ENCODE measurements around the gene SPPL2A. TPM values are rescaled to one million over a fixed set of nuclear protein-coding genes. Genes with fewer than 3 reads are reported as not detected.
A peak's percentile ranks its signal among the peaks of the same experiment; 100 is the strongest.

Gene SPPL2A
- total RNA-seq, 4 donors from 2014 or later, result 122 to 132 (median 128) TPM

- Histone ChIP-seq H3K36me3 (peaks cover 0 to 4% (median 0%) of the 10 kb centered on the region in 4 donors), H3K9me3 (no peaks in the 10 kb centered on the region), H3K4me3 (no peak overlapping the region), H3K27me3 (no peaks in the 10 kb centered on the region), H3K27ac (replicated peaks in 1 of 4) (no peak overlapping the region), H3K4me1 (peaks cover 14 to 34% (median 24%) of the 10 kb centered on the region in 4 donors)
- 88% methylated on average over 6 of the region's 6 CpGs for WGBS
- no peak for TF ChIP-seq POLR2AphosphoS5 (IDR thresholded peaks at IDR 0.05)
- TF ChIP-seq EP300 (IDR thresholded peaks at IDR 0.05), result no peak
- no peak for TF ChIP-seq POLR2A (IDR thresholded peaks at IDR 0.05; ENCODE audit: low read depth)
- TF ChIP-seq CTCF (IDR thresholded peaks at IDR 0.05), result no peak
- DNase-seq (ENCODE audit: extremely low spot score), result no peak
- intact Hi-C loops (cut with DNase I), result no loop called here
Measured at GRCh38 chr15:50676799-50677483, 88.6 kb downstream of the SPPL2A start.

- Histone ChIP-seq H3K4me3 (no peak overlapping the region), H3K27ac (replicated peaks in 1 of 4) (no peak overlapping the region), H3K27me3 (no peaks in the 10 kb centered on the region), H3K36me3 (peaks cover 0 to 4% (median 0%) of the 10 kb centered on the region in 4 donors), H3K4me1 (peaks cover 18 to 27% (median 23%) of the 10 kb centered on the region in 4 donors), H3K9me3 (no peaks in the 10 kb centered on the region)
- DNase-seq (ENCODE audit: extremely low spot score), result no peak
- TF ChIP-seq CTCF (IDR thresholded peaks at IDR 0.05) (peak; percentile 79 to 92 (median 82)), POLR2A (IDR thresholded peaks at IDR 0.05; ENCODE audit: low read depth) (no peak)
- intact Hi-C loops (cut with DNase I), result loop anchor here (2.0 kb wide), 1 partner anchor 201 kb away; no protein-coding TSS in a partner anchor
Measured at GRCh38 chr15:50675535-50676144, 89.9 kb downstream of the SPPL2A start.

GRCh38 chr15:50670115-50670514, 95.4 kb downstream of the SPPL2A start:
- intact Hi-C loops (cut with DNase I), result no loop called here
- DNase-seq (ENCODE audit: extremely low spot score), result no peak
- Histone ChIP-seq H3K27me3 (no peaks in the 10 kb centered on the region), H3K9me3 (no peaks in the 10 kb centered on the region), H3K36me3 (peaks cover 0 to 20% (median 10%) of the 10 kb centered on the region in 4 donors), H3K4me1 (peaks cover 0 to 18% (median 14%) of the 10 kb centered on the region in 4 donors), H3K4me3 (no peak overlapping the region), H3K27ac (replicated peaks in 1 of 4) (no peak overlapping the region)
- no peak for TF ChIP-seq CTCF (IDR thresholded peaks at IDR 0.05)
- no peak for TF ChIP-seq POLR2AphosphoS5 (IDR thresholded peaks at IDR 0.05)
- TF ChIP-seq POLR2A (IDR thresholded peaks at IDR 0.05; ENCODE audit: low read depth), result no peak
- no peak for TF ChIP-seq EP300 (IDR thresholded peaks at IDR 0.05)
- WGBS, result 71% methylated on average over 2 of the region's 2 CpGs

GRCh38 chr15:50669611-50670010, 95.9 kb downstream of the SPPL2A start:
- H3K27ac ChIP-seq (replicated peaks in 1 of 4), result no peak overlapping the region
- no peaks in the 10 kb centered on the region for H3K9me3 ChIP-seq
- no peak overlapping the region for H3K4me3 ChIP-seq
- H3K27me3 ChIP-seq, result no peaks in the 10 kb centered on the region
- H3K4me1 ChIP-seq, result peaks cover 0 to 20% (median 13%) of the 10 kb centered on the region in 4 donors
- TF ChIP-seq EP300 (IDR thresholded peaks at IDR 0.05) (no peak), CTCF (IDR thresholded peaks at IDR 0.05) (no peak), POLR2AphosphoS5 (IDR thresholded peaks at IDR 0.05) (no peak), POLR2A (IDR thresholded peaks at IDR 0.05; ENCODE audit: low read depth) (no peak)
- no peak for DNase-seq (ENCODE audit: extremely low spot score)
- intact Hi-C loops (cut with DNase I), result no loop called here
- H3K36me3 ChIP-seq, result peaks cover 0 to 25% (median 10%) of the 10 kb centered on the region in 4 donors
- WGBS, result 88% methylated on average over 1 of the region's 1 CpG
